GM12872 (cell line): ENCODE data around the gene ZNF300.

Experiments
- CTCF ChIP-seq: IDR thresholded peaks from 3 replicates; pipeline ENCODE4 v1.5.1; 2011; ENCODE audit warnings: low read depth, mild to moderate bottlenecking, low read length, moderate library complexity; ENCODE audit not compliant: insufficient read depth

Gene ZNF300

DNA sequence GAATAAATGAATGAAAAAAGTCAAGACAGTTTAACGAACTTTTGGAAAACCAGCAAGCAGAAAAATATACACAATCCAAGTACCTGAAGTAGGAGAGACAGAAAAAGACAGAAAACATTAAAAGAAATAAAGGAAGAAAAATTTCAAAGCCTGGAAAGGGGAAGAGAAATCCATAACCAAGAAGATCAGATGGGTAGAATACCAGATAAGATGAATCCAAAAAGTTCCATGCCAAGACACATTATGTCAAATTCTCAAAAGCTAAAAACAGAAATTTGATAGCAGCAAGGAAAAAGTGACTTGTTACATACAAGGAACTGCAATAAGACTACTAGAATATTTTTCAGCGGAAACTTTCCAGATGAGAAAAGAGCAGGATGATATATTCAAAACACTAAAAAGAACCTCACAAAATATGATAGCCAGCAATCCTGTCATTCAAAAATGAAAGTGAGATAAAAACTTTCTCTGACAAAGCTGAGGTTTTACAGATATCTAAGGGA, 7.6 kb upstream of the ZNF300 start:
- TF ChIP-seq CTCF: no peak

- TF ChIP-seq CTCF: no peak
Measured at GRCh38 chr5:150905312-150905683, 518 bp upstream of the ZNF300 start.

DNA sequence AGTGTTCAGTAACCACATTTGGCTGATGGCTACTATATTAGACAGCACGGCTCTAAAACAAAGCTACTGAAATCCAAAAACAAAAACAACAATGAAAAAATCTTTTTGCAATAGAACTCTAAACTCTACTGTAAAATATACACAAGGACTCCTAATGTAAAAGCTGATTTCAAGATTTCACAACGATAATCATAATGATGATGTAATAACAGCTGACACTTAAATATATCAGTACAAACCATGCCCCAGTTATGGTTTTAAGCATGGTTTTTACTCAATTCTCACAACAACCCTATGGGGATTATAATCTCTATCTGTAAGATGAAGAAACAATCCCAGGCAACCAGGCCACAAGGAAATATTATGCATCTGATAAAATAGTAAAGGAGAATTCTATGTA, 3.3 kb downstream of the ZNF300 start:
- TF ChIP-seq CTCF: no peak

DNA sequence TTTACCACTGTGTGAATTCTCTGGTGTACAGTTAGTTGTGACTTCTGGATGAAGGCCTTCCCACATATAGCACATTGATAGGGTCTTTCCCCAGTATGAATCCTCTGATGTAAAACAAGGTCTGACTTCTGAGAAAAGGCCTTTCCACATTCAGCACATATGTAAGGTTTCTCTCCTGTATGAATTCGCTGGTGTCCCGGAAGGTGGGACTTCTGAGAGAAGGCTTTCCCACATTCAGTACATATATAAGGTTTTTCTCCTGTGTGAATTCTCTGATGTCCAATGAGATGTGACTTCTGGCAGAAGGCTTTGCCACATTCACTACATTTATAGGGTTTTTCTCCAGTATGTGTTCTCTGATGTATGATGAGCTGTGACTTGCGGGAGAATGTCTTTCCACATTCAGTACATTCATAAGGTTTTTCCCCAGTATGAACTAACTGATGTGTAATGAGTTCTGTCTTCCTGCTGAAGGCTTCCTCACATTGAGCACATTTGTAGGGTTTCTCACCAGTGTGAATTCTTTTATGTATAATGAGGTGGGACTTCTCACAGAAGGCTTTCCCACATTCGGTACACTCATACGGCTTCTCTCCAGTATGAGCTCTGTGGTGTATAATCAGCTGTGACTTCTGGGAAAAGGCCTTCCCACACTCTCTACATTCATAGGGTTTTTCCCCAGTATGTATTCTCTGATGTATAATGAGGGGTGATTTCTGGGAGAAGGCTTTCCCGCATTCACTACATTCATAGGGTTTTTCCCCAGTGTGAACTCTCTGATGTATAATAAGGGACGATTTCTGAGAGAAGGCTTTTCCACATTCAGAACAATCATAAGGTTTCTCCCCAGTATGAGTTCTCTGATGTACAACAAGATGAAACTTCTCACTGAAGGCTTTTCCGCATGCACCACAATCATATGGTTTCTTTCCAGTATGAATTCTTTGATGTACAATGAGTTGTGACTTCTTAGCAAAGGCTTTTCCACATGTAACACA, 9.1 kb downstream of the ZNF300 start:
- TF ChIP-seq CTCF: no peak

DNA sequence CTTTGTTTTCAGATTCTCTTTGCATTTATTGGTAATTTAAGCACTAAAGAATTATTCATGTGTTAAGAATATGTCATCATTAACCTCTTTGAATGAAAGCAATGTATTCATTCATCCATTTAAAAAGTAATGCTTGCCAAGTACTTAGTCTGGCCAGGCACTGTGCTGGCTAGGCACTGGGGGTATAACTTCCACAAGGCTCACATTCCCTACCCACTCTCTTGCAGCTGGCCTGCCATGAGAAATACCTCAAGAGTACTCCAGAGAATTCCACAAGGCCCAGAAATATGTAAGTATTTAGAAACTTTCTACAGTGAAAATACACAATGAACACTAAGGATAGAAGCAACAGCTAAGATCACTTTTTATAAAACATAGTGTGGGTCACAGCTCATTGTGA, 25.4 kb downstream of the ZNF300 start:
- no peak for TF ChIP-seq CTCF

GRCh38 chr5:150862070-150862469, 42.7 kb downstream of the ZNF300 start:
- TF ChIP-seq CTCF: no peak

DNA sequence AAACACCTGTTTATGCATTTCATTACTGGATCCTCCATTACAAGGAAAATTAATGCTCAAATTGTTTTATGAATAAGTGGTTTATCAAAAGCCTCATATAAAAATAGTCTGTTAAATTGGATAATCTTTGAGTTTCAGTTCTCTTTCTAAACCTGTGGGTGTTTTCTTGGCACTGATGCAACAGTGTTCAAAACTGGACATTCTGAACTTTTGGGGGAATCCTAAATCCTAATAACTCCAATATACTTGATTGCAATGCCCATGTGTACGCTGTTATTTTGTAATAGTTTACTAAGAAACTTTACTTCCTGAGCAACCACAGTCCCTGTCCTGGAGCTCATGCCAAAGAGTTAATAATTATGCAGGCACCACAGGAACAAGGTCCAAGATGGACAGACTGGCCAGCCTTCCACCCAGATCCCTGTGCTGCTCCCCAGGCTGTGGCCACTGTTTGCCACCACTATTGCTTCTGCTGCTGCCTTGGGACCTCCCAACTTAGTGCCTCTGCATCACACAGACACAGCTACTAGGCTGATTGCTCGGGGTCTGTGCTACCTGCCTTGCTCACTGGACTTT, 44.4 kb downstream of the ZNF300 start:
- TF ChIP-seq CTCF: no peak
